ENCODE measurements around the gene KYNU. TPM values are rescaled to one million over a fixed set of nuclear protein-coding genes. Genes with fewer than 3 reads are reported as not detected.

The KYNU gene
- total and polyA plus RNA-seq, 2 of the 13 experiments (the other 11 are each of a cell fraction or from before 2014, with no cell fraction given), result 21.9 to 68.6 TPM

DNA sequence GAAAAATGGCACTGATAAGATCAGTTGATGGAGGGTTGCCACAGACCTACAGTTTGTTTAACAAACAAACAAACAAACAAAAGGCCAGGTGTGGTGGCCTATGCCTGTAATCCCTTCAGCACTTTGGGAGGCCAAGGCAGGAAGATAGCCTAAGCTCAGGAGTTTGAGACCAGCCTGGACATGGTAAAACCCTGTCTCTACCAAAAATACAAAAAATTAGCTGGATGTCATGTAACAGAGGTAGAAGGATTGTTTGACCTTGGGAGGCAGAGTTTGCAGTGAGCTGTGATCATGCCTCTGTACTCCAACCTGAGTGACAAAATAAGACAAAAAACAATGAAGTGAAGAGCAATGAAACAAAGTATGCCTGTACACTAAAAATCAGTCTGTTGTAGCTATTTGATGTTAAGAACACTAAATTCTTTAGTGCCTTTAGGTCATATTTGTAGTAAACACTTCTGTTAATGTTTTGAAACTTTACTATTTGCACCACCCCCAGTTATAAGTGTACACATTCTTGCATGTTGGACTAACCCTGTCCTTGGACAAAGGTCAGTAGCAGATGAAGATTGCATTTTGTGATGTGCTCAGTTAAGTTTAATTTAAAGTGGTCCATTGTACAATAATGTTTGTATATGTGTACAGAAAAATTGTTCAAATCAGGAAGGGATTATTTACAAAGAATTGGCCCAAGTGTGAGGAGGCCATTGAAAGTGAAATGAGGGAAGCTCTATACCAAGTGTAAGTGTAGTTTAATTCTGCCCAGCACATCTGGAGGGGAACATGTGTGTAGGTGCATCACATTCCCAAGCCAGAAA is 73.9 kb downstream of the KYNU start (continued):
- TF ChIP-seq KDM4B (CRISPR knock-in tag; IDR thresholded peaks at IDR 0.05) (peak; percentile 64; the same call in 1 of the 2 replicates), NFIC (IDR thresholded peaks at IDR 0.05; ENCODE audit: low read length) (peak; percentile 91; the same call in 1 of the 2 replicates), NR2F2 (IDR thresholded peaks at IDR 0.05; ENCODE audit: borderline replicate concordance, low read depth) (peak; percentile 78; the same call in 1 of the 2 replicates), PHF21A (CRISPR knock-in tag; IDR thresholded peaks at IDR 0.05) (peak; percentile 67; the same call in 1 of the 2 replicates), GATAD1 (CRISPR knock-in tag; IDR thresholded peaks at IDR 0.05) (0 out of 2 replicates have a peak, but pooled peaks have one; percentile 19), MED1 (CRISPR knock-in tag; IDR thresholded peaks at IDR 0.05) (peak; percentile 86), NONO (IDR thresholded peaks at IDR 0.05) (no peak), NONO (CRISPR knock-in tag; conservative IDR thresholded peaks at IDR 0.05) (peak; percentile 66), SMYD3 (CRISPR knock-in tag; IDR thresholded peaks at IDR 0.05) (no peak), ZSCAN31 (CRISPR knock-in tag; IDR thresholded peaks at IDR 0.05; ENCODE audit: low read depth) (0 out of 2 replicates have a peak, but pooled peaks have one; percentile 12), ZKSCAN5 (CRISPR knock-in tag; IDR thresholded peaks at IDR 0.05) (no peak), SNAPC2 (CRISPR knock-in tag; IDR thresholded peaks at IDR 0.05) (no peak), ZNF598 (CRISPR knock-in tag; IDR thresholded peaks at IDR 0.05; ENCODE audit: borderline replicate concordance) (no peak; the same call in 1 of the 2 replicates), KLF6 (CRISPR knock-in tag; IDR thresholded peaks at IDR 0.05) (peak; percentile 34; the same call in 1 of the 2 replicates)
- TF ChIP-seq, protein P1, sequence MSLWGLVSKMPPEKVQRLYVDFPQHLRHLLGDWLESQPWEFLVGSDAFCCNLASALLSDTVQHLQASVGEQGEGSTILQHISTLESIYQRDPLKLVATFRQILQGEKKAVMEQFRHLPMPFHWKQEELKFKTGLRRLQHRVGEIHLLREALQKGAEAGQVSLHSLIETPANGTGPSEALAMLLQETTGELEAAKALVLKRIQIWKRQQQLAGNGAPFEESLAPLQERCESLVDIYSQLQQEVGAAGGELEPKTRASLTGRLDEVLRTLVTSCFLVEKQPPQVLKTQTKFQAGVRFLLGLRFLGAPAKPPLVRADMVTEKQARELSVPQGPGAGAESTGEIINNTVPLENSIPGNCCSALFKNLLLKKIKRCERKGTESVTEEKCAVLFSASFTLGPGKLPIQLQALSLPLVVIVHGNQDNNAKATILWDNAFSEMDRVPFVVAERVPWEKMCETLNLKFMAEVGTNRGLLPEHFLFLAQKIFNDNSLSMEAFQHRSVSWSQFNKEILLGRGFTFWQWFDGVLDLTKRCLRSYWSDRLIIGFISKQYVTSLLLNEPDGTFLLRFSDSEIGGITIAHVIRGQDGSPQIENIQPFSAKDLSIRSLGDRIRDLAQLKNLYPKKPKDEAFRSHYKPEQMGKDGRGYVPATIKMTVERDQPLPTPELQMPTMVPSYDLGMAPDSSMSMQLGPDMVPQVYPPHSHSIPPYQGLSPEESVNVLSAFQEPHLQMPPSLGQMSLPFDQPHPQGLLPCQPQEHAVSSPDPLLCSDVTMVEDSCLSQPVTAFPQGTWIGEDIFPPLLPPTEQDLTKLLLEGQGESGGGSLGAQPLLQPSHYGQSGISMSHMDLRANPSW (CRISPR knock-in tag; IDR thresholded peaks at IDR 0.05; ENCODE audit: borderline replicate concordance), result no peak; the same call in 1 of the 2 replicates
- TF ChIP-seq, protein P2, sequence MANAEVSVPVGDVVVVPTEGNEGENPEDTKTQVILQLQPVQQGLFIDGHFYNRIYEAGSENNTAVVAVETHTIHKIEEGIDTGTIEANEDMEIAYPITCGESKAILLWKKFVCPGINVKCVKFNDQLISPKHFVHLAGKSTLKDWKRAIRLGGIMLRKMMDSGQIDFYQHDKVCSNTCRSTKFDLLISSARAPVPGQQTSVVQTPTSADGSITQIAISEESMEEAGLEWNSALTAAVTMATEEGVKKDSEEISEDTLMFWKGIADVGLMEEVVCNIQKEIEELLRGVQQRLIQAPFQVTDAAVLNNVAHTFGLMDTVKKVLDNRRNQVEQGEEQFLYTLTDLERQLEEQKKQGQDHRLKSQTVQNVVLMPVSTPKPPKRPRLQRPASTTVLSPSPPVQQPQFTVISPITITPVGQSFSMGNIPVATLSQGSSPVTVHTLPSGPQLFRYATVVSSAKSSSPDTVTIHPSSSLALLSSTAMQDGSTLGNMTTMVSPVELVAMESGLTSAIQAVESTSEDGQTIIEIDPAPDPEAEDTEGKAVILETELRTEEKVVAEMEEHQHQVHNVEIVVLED (CRISPR knock-in tag; IDR thresholded peaks at IDR 0.05; ENCODE audit: borderline replicate concordance), result no peak
- TF ChIP-seq, protein P3, sequence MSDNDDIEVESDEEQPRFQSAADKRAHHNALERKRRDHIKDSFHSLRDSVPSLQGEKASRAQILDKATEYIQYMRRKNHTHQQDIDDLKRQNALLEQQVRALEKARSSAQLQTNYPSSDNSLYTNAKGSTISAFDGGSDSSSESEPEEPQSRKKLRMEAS (IDR thresholded peaks at IDR 0.05), result peak; percentile 36; the same call in 1 of the 2 replicates
- TF ChIP-seq, protein P4, sequence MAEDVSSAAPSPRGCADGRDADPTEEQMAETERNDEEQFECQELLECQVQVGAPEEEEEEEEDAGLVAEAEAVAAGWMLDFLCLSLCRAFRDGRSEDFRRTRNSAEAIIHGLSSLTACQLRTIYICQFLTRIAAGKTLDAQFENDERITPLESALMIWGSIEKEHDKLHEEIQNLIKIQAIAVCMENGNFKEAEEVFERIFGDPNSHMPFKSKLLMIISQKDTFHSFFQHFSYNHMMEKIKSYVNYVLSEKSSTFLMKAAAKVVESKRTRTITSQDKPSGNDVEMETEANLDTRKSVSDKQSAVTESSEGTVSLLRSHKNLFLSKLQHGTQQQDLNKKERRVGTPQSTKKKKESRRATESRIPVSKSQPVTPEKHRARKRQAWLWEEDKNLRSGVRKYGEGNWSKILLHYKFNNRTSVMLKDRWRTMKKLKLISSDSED (CRISPR knock-in tag; IDR thresholded peaks at IDR 0.05), result no peak
- TF ChIP-seq, protein P5, sequence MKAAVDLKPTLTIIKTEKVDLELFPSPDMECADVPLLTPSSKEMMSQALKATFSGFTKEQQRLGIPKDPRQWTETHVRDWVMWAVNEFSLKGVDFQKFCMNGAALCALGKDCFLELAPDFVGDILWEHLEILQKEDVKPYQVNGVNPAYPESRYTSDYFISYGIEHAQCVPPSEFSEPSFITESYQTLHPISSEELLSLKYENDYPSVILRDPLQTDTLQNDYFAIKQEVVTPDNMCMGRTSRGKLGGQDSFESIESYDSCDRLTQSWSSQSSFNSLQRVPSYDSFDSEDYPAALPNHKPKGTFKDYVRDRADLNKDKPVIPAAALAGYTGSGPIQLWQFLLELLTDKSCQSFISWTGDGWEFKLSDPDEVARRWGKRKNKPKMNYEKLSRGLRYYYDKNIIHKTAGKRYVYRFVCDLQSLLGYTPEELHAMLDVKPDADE (CRISPR knock-in tag; IDR thresholded peaks at IDR 0.05), result no peak
- TF ChIP-seq, protein P6, sequence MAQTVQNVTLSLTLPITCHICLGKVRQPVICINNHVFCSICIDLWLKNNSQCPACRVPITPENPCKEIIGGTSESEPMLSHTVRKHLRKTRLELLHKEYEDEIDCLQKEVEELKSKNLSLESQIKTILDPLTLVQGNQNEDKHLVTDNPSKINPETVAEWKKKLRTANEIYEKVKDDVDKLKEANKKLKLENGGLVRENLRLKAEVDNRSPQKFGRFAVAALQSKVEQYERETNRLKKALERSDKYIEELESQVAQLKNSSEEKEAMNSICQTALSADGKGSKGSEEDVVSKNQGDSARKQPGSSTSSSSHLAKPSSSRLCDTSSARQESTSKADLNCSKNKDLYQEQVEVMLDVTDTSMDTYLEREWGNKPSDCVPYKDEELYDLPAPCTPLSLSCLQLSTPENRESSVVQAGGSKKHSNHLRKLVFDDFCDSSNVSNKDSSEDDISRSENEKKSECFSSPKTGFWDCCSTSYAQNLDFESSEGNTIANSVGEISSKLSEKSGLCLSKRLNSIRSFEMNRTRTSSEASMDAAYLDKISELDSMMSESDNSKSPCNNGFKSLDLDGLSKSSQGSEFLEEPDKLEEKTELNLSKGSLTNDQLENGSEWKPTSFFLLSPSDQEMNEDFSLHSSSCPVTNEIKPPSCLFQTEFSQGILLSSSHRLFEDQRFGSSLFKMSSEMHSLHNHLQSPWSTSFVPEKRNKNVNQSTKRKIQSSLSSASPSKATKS (CRISPR knock-in tag; IDR thresholded peaks at IDR 0.05), result 0 out of 2 replicates have a peak, but pooled peaks have one; percentile 35

Measured in HepG2 (cell line).